ENCODE measurements around the gene IER3.

Gene IER3

DNA sequence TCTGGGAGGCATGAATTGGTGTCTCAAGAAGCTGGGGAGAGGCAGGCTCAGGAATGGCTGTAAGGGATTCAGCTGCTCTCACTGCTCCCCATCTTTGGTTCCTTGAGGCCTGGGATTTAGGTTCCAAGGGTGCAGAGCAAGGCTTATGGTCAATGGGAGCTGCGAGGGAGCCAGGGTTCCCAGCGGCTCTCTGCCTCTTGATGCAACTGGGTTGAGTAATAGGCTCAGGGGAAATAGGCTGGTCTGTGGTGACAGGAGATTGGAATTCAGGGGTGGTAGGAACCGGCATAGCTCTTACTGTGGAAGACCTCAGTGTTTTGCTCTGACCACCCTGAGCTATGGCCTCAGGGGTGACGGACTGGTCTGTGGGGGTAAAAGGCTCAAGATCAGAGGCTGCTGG is 40.5 kb downstream of the IER3 start:
- peak in 1 of 2 experiments; percentile 45 for DNase-seq (ENCODE audit: low read depth in 1 of 2, low spot score in 1 of 2)
- TF ChIP-seq, protein P1, sequence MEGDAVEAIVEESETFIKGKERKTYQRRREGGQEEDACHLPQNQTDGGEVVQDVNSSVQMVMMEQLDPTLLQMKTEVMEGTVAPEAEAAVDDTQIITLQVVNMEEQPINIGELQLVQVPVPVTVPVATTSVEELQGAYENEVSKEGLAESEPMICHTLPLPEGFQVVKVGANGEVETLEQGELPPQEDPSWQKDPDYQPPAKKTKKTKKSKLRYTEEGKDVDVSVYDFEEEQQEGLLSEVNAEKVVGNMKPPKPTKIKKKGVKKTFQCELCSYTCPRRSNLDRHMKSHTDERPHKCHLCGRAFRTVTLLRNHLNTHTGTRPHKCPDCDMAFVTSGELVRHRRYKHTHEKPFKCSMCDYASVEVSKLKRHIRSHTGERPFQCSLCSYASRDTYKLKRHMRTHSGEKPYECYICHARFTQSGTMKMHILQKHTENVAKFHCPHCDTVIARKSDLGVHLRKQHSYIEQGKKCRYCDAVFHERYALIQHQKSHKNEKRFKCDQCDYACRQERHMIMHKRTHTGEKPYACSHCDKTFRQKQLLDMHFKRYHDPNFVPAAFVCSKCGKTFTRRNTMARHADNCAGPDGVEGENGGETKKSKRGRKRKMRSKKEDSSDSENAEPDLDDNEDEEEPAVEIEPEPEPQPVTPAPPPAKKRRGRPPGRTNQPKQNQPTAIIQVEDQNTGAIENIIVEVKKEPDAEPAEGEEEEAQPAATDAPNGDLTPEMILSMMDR (IDR thresholded peaks at IDR 0.05; ENCODE audit: insufficient read depth, low read length): no peak
- TF ChIP-seq, protein P2, sequence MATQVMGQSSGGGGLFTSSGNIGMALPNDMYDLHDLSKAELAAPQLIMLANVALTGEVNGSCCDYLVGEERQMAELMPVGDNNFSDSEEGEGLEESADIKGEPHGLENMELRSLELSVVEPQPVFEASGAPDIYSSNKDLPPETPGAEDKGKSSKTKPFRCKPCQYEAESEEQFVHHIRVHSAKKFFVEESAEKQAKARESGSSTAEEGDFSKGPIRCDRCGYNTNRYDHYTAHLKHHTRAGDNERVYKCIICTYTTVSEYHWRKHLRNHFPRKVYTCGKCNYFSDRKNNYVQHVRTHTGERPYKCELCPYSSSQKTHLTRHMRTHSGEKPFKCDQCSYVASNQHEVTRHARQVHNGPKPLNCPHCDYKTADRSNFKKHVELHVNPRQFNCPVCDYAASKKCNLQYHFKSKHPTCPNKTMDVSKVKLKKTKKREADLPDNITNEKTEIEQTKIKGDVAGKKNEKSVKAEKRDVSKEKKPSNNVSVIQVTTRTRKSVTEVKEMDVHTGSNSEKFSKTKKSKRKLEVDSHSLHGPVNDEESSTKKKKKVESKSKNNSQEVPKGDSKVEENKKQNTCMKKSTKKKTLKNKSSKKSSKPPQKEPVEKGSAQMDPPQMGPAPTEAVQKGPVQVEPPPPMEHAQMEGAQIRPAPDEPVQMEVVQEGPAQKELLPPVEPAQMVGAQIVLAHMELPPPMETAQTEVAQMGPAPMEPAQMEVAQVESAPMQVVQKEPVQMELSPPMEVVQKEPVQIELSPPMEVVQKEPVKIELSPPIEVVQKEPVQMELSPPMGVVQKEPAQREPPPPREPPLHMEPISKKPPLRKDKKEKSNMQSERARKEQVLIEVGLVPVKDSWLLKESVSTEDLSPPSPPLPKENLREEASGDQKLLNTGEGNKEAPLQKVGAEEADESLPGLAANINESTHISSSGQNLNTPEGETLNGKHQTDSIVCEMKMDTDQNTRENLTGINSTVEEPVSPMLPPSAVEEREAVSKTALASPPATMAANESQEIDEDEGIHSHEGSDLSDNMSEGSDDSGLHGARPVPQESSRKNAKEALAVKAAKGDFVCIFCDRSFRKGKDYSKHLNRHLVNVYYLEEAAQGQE (IDR thresholded peaks at IDR 0.05; ENCODE audit: insufficient replicate concordance, low read depth): no peak
- TF ChIP-seq POLR2AphosphoS5 (IDR thresholded peaks at IDR 0.05; ENCODE audit: low read depth): peak; percentile 30; the same call in 1 of the 2 replicates
- Histone ChIP-seq H3K4me3 (replicated peaks; ENCODE audit: insufficient read depth, low read length) (no peak overlapping the region), H3K27ac (replicated peaks) (no peak overlapping the region), H3K27me3 (ENCODE audit: insufficient read depth, poor library complexity, severe bottlenecking) (no peaks in the 10 kb centered on the region)

DNA sequence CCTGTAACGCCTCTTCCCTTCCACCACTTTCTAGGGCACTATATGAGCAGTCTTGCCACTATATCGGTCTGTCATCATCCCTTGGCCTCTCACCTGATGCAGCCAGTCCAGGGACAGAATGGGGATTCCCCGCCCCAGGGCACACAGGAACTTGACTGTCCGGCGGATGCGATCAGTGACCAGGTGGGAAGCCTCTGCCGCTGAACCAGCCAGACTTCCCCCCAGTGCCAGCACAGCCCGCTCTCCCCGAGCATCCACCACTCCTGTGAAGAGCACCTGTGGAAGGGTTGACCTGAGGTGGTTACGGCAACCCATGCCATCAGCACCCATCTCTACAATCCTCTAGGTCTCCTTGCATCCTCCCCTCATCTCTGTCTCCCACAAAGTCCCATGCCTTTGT is 41.3 kb downstream of the IER3 start:
- Histone ChIP-seq H3K27me3 (ENCODE audit: insufficient read depth, poor library complexity, severe bottlenecking) (no peaks in the 10 kb centered on the region), H3K4me3 (replicated peaks; ENCODE audit: insufficient read depth, low read length) (no peak overlapping the region), H3K27ac (replicated peaks) (no peak overlapping the region)
- DNase-seq (ENCODE audit: low read depth in 1 of 2, low spot score in 1 of 2): no peak
- TF ChIP-seq POLR2AphosphoS5 (IDR thresholded peaks at IDR 0.05; ENCODE audit: low read depth) (no peak), GABPA (IDR thresholded peaks at IDR 0.05; ENCODE audit: low read depth) (no peak), SPI1 (IDR thresholded peaks at IDR 0.05; ENCODE audit: borderline replicate concordance, low read depth) (no peak)
- TF ChIP-seq, protein P1 (IDR thresholded peaks at IDR 0.05; ENCODE audit: insufficient read depth, low read length): no peak
- TF ChIP-seq, protein P2 (IDR thresholded peaks at IDR 0.05; ENCODE audit: insufficient replicate concordance, low read depth): no peak

DNA sequence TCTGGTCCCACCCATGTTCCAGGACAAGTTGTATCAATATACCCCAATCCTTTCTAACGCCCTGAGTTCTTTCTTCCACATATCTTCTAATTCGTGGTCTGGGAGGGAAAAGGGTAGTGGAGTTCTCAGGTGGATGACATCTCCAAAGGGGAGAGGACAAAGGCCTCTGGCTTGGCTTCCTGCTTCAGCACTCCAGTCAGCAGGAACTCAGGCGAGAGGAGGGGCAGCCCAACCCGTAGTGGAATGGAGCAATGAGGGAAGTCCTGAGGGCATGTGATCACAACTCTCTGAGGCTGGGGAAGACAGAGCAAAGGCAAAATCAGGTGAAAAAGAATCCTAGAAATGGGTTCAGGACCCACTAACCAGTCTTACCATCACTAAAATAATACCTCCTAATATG is 44.0 kb downstream of the IER3 start:
- Histone ChIP-seq H3K4me3 (replicated peaks; ENCODE audit: insufficient read depth, low read length) (no peak overlapping the region), H3K27me3 (ENCODE audit: insufficient read depth, poor library complexity, severe bottlenecking) (no peaks in the 10 kb centered on the region), H3K27ac (replicated peaks) (no peak overlapping the region)
- peak in 1 of 2 experiments; percentile 52 for DNase-seq (ENCODE audit: low read depth in 1 of 2, low spot score in 1 of 2)
- TF ChIP-seq SPI1 (IDR thresholded peaks at IDR 0.05; ENCODE audit: borderline replicate concordance, low read depth) (no peak; the same call in 1 of the 2 replicates), POLR2AphosphoS5 (IDR thresholded peaks at IDR 0.05; ENCODE audit: low read depth) (no peak), GABPA (IDR thresholded peaks at IDR 0.05; ENCODE audit: low read depth) (no peak)
- TF ChIP-seq, protein P2 (IDR thresholded peaks at IDR 0.05; ENCODE audit: insufficient replicate concordance, low read depth): no peak
- TF ChIP-seq, protein P1 (IDR thresholded peaks at IDR 0.05; ENCODE audit: insufficient read depth, low read length): no peak

All from HL-60 (cell line).